NCI-H2107 treated with DMSO at 0.1 percent for 48 hours (cell line): Measurements from ENCODE around the gene NOS1AP.
A peak's percentile ranks its signal among the peaks of the same experiment; 100 is the strongest.

ENCODE experiments used
- DNase-seq: peaks from one replicate; lab custom pipeline; 2025; ENCODE audit not compliant: unreplicated experiment; lab: John Stamatoyannopoulos, UW

Gene NOS1AP

DNA sequence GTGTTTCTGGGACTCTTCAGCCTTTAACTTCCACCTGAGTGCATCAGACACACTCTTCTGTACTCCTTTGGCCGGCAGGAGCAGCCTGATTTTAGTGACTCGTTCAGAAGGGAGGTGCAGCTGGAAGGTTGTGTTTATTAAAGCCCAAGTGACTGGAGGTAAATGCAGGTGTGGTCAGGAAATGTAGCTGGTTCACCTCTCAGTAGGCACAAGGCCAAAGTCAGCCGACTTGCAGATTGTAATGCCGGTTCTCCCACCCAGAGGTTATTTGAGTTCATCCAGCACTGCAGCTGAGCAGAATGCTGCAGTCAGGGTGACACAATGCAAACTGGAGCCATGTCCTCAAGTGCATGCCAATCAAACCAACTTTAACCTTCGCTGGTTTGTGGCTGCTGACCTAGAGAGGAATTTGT lies 215.7 kb downstream of the NOS1AP start:
- DNase-seq = peak; percentile 78

DNA sequence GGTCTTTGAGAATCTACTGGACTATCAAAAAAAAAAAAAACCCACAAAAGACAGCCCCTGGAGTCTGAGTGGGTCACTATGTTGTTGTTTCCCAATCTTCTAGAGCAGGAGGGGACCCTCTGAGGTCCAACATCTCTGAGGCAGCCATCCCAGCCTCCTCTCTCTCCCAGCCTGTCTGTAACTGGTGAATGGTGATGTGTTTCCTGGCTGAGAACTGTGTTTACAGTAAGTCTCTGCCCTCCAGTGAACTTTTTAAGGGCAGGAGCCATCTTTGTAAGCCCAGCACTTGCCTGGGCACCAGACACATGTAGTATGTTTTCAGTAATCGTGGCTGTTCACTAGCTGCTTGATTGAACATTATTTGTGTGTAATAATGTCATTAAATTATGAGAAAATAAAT lies 221.5 kb downstream of the NOS1AP start:
- no peak for DNase-seq

DNA sequence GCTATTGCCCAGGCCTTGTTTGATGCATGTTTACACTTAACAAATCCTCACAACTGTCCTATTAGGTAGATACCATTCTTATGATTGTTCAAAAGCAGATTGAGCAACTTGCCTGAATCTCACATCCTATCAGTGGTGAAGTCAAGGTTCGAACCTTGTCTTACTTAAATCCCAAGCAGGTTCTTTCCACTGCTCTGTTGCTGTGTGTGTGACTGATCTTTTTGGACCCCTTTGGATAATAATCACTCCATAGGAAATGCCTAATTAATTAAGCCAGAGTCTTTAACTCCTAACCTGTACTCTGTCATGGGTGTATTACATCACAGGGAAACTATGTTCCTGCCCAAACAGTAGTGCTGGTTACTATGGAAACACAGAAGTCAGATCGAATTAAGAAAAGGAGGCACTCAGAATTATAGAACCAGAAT lies 222.9 kb downstream of the NOS1AP start:
- DNase-seq = no peak

DNA sequence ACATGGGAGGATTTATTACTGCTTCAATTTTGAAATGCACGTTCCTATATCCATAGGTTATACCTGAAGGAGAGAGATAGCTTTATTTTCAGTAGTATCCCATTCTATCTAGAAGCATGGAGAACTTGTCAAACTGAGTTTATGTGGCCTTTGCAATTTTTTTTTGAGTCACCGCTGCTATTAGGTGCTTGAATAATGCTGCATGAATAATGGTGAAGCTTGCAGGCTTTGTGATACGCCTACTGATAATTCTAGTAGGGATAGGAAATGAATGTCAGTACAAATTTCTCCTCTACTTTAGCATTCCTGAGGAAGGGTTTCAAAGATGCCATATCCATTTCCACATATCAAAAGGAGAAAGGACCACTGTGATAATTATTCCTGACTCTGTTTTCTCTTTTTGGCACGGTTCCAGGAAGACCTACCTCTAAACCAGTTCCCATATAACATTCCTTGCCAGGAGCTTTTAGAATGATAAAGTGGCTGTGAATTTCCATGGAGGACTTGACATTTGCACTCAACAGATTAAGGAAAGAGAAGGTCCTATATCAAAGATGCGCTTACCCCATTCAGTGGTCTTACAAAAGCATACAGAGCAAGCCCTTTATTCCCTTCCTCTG lies 223.7 kb downstream of the NOS1AP start:
- DNase-seq = no peak

DNA sequence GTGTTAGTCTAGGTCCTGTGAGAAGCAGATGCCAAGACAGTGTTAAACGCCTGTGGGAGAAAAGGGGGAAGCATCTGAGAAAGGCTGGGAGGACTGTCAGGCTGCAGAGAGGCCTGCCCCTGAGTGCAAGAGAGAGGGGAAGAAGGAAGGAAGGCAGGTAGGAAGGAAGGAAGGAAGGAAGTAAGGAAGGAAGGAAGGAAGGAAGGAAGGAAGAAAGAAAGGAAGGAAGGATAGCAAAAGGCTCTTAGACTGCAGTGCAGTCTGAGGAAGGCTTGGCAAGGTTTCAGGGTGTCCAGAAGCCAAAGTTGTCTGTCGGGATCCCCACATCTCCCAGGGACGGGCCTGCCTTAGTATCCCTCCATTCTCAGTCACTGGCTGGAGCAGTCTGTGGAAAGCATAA lies 224.5 kb downstream of the NOS1AP start:
- no peak for DNase-seq

DNA sequence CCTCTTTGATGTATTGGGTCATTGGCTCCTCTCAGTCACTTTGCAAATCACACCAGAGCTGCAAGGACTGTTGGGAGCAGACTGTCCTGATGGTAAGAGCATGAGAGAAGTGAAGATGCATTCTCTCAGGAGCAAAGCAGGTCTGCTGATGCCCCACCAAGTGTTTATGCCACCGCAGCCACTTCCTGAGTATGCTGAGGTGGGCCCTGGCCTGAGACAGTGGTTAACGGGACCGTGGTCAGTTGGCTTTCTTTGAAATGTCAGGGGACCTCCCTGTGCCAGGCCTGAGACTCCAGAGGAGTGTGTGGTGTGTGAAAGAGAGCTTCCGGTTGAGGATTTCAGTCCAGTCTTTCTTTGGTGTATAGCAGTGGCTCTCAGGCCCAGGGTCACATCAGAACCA lies 227.7 kb downstream of the NOS1AP start:
- no peak for DNase-seq

DNA sequence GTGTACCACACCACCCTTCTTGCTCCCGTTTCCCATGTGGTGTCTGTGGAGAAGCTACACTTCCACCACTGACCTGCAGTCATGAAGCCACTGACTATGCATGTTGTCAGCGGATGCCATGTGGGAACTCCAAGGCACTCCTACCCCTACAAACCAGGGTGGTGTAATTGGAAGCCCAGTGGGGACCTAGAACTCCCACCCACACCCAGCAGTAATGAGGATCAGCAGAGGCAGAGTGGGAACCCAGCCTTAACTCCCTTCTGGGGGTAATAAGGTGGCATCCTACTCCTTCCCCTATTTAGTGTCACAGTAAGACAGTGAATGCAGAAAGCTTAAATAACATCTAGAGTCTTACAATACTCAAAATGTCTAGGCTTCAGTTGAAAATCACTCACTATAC lies 228.8 kb downstream of the NOS1AP start:
- no peak for DNase-seq

DNA sequence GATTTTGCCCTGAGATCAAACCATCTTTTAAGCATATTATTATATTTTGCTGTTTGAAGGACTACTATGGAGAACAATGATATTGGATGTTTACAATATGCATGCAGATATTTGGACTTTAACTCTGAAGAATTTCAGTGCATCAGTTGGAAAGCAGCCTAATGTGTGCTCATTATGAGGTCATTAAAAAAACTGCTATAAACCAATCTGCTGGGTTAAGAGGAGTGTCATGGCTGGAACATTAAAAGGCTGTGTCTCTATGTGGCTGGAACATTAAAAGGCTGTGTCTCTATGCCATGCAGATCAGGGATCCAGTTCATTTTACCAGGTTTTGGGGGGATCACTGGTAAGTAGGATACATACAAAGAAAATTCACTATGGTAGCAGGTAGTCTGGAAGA lies 229.5 kb downstream of the NOS1AP start:
- DNase-seq = no peak

DNA sequence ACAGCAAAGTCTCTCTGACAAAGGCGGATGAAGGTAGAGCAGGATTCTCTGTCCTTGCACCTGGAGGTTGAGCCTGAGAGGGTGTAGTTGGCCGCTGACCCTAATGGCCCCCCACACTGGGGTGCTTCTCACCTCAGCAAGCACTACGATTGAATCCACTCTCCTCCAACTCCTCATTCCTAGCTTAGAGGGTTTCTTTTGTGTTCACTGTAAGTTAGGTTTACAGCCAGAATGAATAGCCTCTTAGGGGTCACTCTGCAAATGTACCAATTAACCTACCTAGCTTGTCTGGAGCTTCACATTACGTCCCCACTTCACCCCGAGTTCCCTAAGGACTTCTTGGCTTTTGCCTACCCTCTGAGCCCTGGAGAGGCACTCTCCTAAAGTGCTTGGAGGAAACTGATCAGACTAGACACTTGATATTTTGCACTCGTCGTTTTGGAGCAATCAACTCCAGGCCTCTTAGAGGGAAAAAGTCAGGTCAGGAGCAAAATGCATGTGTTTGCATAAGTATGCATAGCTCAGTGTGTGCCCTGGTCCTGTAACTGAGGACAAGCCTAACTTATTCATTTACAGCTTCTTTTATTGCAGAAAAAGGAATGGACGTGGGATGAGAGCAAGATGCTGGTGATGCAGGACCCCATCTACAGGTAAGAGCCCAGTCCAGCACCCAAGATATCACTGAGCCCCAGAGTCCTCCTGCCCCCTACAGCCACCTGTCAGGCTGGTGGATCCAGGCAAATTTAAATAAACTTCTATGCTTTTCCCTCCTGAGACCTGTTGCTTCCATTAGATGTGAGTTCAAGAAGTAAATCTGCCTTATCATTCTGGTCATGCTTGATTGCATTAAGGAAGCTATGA lies 230.8 kb downstream of the NOS1AP start:
- peak; percentile 61 for DNase-seq

DNA sequence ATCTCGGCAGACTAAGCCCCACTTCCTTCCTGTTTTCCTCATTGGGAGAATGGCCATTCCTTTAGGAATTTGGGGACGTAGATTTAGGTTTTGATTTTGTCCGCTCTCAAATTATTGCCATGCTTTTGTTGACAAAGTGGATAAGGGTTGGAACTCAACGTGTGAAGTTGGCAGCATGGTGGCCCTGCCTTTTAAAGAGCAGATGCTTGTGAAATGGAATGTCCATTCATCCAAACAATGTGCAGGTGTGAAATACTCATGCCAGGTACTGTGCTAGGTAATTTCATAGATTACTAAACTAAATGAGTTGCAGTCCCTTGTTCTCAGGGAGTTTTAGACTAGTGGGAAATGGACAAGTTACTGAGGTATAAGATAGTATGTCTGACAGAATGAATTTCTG lies 232.2 kb downstream of the NOS1AP start:
- no peak for DNase-seq

DNA sequence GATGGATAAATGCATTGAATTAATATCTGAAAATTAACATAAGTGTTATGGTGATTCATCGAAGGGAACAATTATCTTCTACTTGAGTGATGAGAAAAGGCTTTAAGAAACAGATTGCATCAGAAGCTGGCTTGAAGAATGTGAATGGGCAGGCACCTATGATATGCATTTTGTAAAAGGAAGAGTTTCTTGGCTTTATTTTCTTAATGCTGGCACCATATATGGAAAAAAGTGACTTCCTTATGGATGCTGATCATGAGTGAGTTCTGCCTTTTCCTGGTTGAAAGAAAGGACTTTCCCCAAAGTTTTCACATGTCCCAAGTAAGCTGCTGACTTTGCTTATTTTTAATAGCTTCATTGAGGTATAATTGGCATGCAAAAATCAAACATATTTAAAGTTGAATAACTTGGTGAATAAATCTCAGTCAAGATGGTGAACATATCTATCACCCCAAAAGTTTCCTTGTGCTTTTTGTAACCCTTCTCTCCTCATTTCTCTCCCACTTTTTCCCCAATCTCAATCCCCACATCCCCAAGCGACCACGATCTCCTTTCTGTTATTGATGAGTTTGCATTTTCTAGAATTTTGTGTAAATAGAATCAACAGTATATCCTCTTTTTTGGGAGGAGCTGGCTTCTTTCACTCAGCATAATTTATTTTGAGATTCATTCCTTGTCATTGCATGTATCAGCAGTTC lies 233.0 kb downstream of the NOS1AP start:
- no peak for DNase-seq

DNA sequence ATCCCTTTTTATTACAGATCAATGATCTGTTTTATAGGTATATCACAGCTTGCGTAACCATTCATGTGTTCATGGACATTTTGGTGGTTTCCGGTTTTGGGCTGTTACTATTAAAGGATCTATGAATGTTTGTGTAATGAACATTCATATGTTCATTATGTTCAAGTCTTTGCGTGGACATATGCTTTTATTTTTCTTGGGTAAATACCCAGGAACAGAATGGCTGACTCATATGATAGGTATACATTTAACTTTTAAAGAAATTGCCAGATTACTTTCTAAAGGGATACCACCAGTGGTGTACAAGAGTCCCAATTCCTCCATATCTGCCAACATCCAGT lies 233.5 kb downstream of the NOS1AP start:
- no peak for DNase-seq

DNA sequence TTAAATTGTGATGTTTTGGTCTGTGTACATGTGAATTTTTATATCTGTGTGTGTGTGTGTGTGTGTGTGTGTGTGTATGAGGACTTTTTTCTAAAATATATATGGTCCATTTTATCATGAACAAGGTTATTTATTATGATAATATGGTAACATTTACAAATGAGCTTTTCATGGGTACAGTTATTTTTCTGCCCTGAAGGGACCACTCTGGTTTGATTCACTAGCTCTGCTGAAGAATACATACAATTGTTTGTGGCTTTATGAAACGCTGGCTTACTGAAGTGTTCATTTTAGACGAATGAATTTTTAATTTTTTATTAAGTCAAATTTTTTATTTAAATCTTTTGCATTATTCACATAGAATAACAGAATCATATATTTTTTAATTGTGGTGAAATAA lies 235.2 kb downstream of the NOS1AP start:
- no peak for DNase-seq

DNA sequence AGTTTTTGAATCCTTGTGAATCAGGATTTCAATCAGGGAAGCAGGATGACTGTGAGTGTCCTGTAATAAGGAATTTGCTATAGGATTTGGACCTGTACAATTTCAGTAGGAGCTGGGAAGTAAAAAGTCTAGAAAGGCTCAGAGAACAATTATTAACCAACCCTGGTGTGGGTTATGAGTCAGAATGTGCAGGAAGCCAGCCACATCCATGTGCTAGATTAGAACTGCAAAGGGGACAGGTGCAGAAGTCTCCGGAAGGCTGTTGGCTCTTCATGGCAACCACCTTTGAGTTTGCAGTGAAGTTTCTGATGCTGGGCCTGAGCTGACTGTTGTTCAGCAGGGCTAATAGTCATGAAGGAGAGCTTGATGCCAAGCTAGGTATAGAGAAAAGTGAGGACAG lies 236.5 kb downstream of the NOS1AP start:
- no peak for DNase-seq

DNA sequence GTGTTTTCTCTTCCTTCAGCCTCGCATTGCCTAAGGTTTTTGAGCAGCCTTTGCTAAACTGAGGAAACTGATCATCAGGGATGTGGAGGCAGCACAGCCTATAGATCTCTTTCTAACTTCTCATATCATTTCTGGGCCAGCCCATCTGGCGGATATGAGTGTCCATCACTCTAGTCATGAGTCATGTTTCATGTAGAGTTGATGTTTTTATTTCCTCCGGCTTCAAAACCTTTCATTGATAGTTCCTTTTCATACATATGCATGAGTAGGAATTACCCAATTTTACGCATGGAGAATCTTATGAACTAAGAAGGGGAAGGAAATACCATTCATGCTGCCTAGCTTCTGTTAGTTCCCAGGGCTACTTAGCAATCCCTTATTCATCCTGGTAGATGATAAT lies 240.8 kb downstream of the NOS1AP start:
- no peak for DNase-seq

DNA sequence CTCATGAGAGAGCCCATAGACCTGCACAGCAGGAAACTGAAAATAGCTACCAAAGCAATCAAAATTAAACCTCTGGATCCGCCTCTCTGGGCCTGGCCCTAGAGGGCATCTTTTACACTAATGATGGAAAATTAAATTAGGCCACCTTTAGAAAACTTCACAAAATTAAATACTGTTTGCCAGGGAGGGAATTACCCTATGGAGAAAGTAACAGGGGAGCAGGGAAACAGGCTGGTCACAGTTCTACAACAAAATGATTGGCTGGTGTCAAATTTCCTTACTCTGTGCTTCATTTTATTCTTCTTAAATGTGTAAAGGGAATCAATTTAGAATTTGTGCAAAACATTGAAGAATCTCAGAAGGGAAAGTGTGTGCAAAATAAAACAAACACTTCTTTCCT lies 244.7 kb downstream of the NOS1AP start:
- DNase-seq = no peak

DNA sequence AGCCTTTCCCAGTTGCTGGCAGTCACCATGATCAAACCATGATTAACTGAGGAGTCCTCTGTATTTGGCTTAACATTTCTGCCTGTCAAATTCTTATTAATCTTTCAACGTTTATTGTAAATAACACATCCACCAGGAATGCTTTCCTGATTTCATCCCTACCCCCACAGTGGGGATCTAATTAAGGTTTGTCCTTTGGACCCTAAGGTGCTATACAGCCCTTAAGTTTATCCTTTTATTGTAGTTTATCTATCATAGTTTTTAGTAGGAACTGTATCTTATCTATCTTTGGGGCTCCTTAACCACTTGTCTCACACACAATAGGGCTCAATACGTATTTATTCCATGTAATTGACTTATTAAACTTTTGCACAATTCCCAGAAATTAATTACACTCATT lies 246.2 kb downstream of the NOS1AP start:
- no peak for DNase-seq

DNA sequence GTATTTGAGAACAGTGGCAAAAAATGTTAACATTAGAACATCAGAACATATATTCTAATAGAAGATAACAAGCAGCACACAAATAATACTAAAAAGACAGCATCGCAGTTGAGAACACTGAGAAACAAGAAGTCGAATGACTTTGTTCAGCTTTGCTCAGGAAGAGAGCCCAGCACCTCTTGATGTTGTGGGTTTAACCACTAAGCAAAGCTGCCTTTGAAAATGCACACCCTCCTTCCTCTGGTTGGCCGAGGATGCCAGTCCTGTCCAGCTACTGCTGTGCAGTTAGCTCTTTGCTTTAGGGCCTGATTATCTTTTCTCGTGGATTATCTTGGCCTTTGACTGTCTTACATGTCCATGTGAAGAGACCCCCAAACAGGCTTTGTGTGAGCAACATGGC lies 246.7 kb downstream of the NOS1AP start:
- no peak for DNase-seq

DNA sequence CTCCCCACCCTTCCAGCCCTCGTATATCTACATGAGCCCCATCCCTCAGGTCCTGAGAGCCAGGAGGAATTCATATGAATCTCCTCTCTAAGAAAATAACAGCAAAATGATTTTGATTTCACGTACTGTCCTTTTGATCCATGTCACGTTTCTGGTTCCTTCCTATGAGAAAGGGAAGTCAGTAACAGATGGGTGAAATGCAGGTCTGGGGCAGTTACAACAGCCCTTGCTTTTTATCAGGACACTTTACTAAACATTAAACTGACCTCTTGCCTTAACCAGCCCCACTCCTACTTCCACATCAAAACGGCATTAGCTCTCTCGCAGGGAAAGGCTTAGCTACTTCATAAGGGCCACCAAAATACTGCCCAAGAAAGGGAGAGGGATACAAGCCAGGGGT lies 248.1 kb downstream of the NOS1AP start:
- DNase-seq = no peak

DNA sequence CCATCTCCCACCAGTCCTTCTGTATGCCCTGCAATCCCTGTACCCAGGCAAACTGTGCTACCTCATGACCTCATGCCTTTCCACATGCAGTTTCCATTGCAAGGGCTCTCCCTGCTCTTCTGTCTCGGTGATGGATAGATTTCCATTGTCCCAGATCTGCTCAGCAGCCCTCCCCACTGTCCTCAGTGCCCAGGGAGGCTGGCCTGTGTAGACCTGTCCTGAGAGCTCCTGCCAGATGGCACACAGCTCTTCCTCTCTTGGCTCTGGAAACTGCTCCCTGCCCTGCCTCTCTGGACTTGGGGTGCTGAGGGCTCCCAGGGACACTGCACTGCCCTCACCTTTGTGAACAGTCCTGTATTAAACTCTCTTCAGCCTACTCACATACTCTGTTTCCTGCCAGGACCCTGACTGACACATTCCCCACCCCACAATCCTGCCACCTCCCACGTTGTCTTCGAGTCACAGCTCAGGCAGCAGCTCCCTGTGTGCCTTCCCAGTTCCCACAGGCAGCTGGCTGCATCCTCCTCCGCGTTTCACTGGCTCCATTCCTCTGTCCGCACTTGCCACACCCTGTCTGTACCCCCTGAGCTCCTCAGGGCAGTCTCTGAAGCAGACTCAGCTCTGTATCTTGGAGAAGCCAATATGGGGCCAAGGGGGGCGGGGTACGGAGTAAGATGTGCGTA lies 250.1 kb downstream of the NOS1AP start:
- no peak for DNase-seq

DNA sequence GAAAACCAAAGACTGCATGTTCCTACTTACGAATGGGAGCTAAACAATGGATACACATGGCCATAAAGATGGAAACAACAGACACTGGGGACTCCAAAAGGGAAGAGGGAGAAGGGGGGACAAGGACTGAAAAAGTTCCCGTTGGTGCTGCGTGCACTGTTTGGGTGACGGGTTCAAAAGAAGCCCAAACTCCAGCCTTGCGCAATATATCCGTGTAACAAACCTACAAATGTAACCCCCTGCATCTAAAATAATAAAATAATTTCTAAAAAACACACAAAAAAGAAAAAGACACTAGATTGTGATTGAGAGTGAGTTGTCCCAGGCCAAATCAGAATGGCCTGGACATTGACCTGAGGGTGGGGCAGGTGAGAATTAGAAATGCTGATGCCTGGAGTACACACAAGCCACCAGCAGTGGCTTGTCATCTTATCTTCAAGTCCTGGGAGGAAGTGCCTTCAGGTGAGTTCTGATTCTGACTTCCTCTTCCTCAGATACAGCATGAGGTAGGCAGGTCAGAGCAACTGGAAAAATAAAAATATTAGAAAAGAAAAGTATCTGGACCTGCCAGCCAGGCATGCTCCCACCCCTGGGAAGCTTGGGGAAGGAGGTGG lies 252.4 kb downstream of the NOS1AP start:
- no peak for DNase-seq
